DOHH2 (cell line): Measurements from ENCODE around the gene DEFB125.

Experiments
- CTCF ChIP-seq: fragments of 200-600 bp; sonication (generic); IDR thresholded peaks from one replicate; pipeline ENCODE4 v1.5.1; 2014; ENCODE audit warnings: antibody characterized with exemption, mild to moderate bottlenecking, low read depth, low read length; ENCODE audit not compliant: poor library complexity, severe bottlenecking
- EZH2phosphoT487 ChIP-seq: fragments of 200-600 bp; sonication (generic); IDR thresholded peaks from 2 replicates; pipeline ENCODE4 v1.6.1; 2017; ENCODE audit warnings: borderline replicate concordance, mild to moderate bottlenecking, antibody characterized with exemption, low read length, moderate library complexity, mixed read lengths

- TF ChIP-seq CTCF = peak; percentile 76
- no peak for TF ChIP-seq EZH2phosphoT487
Measured at GRCh38 chr20:137668-138490, 50.4 kb downstream of the DEFB125 start.
